HepG2 (cell line): ENCODE results near the gene PRR19. TPM values are rescaled to one million over a fixed set of nuclear protein-coding genes. Genes with fewer than 3 reads are reported as not detected.
A peak's percentile ranks its signal among the peaks of the same experiment; 100 is the strongest.

Experiments
- BRD4 ChIP-seq: sonication (generic); formaldehyde crosslinking; IDR thresholded peaks from 2 replicates; pipeline ENCODE4 v1.4.0; 2020; ENCODE audit warnings: missing genetic modification reagents
- DNMT3B ChIP-seq: conservative IDR thresholded peaks from 2 replicates; pipeline ENCODE4 v1.6.1; 2016; ENCODE audit warnings: missing biosample characterization, control low read depth
- HMG20B ChIP-seq: conservative IDR thresholded peaks from 2 replicates; pipeline ENCODE4 v1.6.1; 2016; ENCODE audit warnings: missing genetic modification reagents, missing compliant biosample characterization
- HNF1A ChIP-seq, 2 experiments: sonication (generic) in 1 of 2; formaldehyde crosslinking in 1 of 2; IDR thresholded peaks; 2 replicates each; pipeline versions ENCODE4 v1.4.0 to v1.6.1; 2016 to 2020; ENCODE audit warnings: borderline replicate concordance in 1 of 2, low read depth in 1 of 2, mild to moderate bottlenecking in 1 of 2, missing genetic modification reagents in 1 of 2
- HNF4A ChIP-seq: sonication (generic); formaldehyde crosslinking; IDR thresholded peaks from 2 replicates; pipeline ENCODE4 v1.4.0; 2020; ENCODE audit warnings: missing genetic modification reagents
- JDP2 ChIP-seq: sonication (generic); formaldehyde crosslinking; IDR thresholded peaks from 2 replicates; pipeline ENCODE4 v1.8.1; 2022; ENCODE audit warnings: missing genetic modification reagents, borderline replicate concordance
- MYC ChIP-seq: sonication (generic); formaldehyde crosslinking; IDR thresholded peaks from 2 replicates; pipeline ENCODE4 v1.9.0; 2021; ENCODE audit warnings: missing genetic modification reagents, borderline replicate concordance
- NAIF1 ChIP-seq: sonication (generic); formaldehyde crosslinking; IDR thresholded peaks from 2 replicates; pipeline ENCODE4 v1.5.0; 2020; ENCODE audit warnings: mild to moderate bottlenecking, missing genetic modification reagents, borderline replicate concordance
- NFKBIZ ChIP-seq: IDR thresholded peaks from 2 replicates; pipeline ENCODE4 v1.6.1; 2018; ENCODE audit warnings: missing genetic modification reagents, missing compliant biosample characterization
- PRDM15 ChIP-seq: sonication (generic); formaldehyde crosslinking; IDR thresholded peaks from 2 replicates; pipeline ENCODE4 v1.4.0; 2020; ENCODE audit warnings: missing genetic modification reagents
- PTBP1 ChIP-seq: fragments of 200-400 bp; formaldehyde crosslinking; IDR thresholded peaks from 2 replicates; pipeline ENCODE4 v1.6.1; 2018; ENCODE audit warnings: low read length, low read depth; ENCODE audit not compliant: poor library complexity, severe bottlenecking
- SALL2 ChIP-seq: sonication (generic); formaldehyde crosslinking; IDR thresholded peaks from 2 replicates; pipeline ENCODE4 v1.8.1; 2023; ENCODE audit warnings: mild to moderate bottlenecking, missing genetic modification reagents, inconsistent platforms
- SCMH1 ChIP-seq: sonication (generic); formaldehyde crosslinking; IDR thresholded peaks from 2 replicates; pipeline ENCODE4 v1.9.0; 2021; ENCODE audit warnings: missing genetic modification reagents, mild to moderate bottlenecking, borderline replicate concordance
- STAG1 ChIP-seq: sonication (generic); formaldehyde crosslinking; IDR thresholded peaks from 2 replicates; pipeline ENCODE4 v1.4.0; 2020; ENCODE audit warnings: missing genetic modification reagents
- ZNF260 ChIP-seq: sonication (generic); formaldehyde crosslinking; IDR thresholded peaks from 2 replicates; pipeline ENCODE4 v1.4.0; 2020; ENCODE audit warnings: missing genetic modification reagents, low read depth, mild to moderate bottlenecking, borderline replicate concordance
- ZNF572 ChIP-seq: sonication (generic); formaldehyde crosslinking; IDR thresholded peaks from 2 replicates; pipeline ENCODE4 v1.5.1; 2020; ENCODE audit warnings: mild to moderate bottlenecking, missing genetic modification reagents
- ZUFSP ChIP-seq: sonication (generic); formaldehyde crosslinking; IDR thresholded peaks from 2 replicates; pipeline ENCODE4 v1.9.0; 2021; ENCODE audit warnings: missing genetic modification reagents, mild to moderate bottlenecking, borderline replicate concordance
- polyA plus RNA-seq, 8 experiments: library from polyadenylated mRNA; depleted of rRNA in 3 of 8; stranded (reverse) in 7 of 8; unstranded in 1 of 8; fragments of >200 nt; fragmentation: Illumina TruSeq in 4 of 8; extraction: Trizol in 4 of 8; gene quantifications; 2 replicates each; pipeline versions ENCODE4 v1.2.1 to v1.2.3, GENCODE V29; 2011 to 2016; ENCODE audit warnings: low read depth in 4 of 8, missing spikeins in 1 of 8, mixed read lengths in 1 of 8; ENCODE audit not compliant: insufficient read depth in 1 of 8
- total RNA-seq, 5 experiments: library from RNA; depleted of rRNA; stranded (reverse); fragments of >200 nt; fragmentation: Illumina TruSeq; extraction: Trizol; gene quantifications; 2 replicates each; pipeline ENCODE4 v1.2.3, GENCODE V29; 2016; ENCODE audit warnings: low read depth in 1 of 5
- TF ChIP-seq, protein P1 (sequence below): IDR thresholded peaks from 2 replicates; pipeline ENCODE4 v1.6.1; 2012; ENCODE audit warnings: inconsistent platforms
- TF ChIP-seq, protein P2 (sequence below): sonication (generic); formaldehyde crosslinking; IDR thresholded peaks from 2 replicates; pipeline ENCODE4 v1.5.1; 2020; ENCODE audit warnings: missing genetic modification reagents, mild to moderate bottlenecking, borderline replicate concordance

The PRR19 gene
- total and polyA plus RNA-seq, 2 of the 13 experiments (the other 11 are each of a cell fraction or from before 2014, with no cell fraction given), result 0.21 to 0.33 TPM

GRCh38 chr19:42281146-42281826 lies 20.6 kb upstream of the PRR19 start (continued):
- TF ChIP-seq HNF1A (IDR thresholded peaks at IDR 0.05; ENCODE audit: low read depth), result peak; percentile 44; the same call in 1 of the 2 replicates
- TF ChIP-seq HNF1A (CRISPR knock-in tag; IDR thresholded peaks at IDR 0.05; ENCODE audit: borderline replicate concordance), result no peak; the same call in 1 of the 2 replicates
- no peak for TF ChIP-seq PRDM15 (CRISPR knock-in tag)
- TF ChIP-seq, protein P1, sequence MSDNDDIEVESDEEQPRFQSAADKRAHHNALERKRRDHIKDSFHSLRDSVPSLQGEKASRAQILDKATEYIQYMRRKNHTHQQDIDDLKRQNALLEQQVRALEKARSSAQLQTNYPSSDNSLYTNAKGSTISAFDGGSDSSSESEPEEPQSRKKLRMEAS, result no peak
- TF ChIP-seq NAIF1, result no peak
- no peak for TF ChIP-seq NFKBIZ
- TF ChIP-seq STAG1 (CRISPR knock-in tag), result no peak
- TF ChIP-seq, protein P2, sequence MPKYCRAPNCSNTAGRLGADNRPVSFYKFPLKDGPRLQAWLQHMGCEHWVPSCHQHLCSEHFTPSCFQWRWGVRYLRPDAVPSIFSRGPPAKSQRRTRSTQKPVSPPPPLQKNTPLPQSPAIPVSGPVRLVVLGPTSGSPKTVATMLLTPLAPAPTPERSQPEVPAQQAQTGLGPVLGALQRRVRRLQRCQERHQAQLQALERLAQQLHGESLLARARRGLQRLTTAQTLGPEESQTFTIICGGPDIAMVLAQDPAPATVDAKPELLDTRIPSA (CRISPR knock-in tag), result no peak
- TF ChIP-seq SALL2 (CRISPR knock-in tag), result no peak
- peak; percentile 31; the same call in 1 of the 2 replicates for TF ChIP-seq HNF4A (CRISPR knock-in tag)
- TF ChIP-seq ZNF572 (CRISPR knock-in tag), result no peak
- no peak; the same call in 1 of the 2 replicates for TF ChIP-seq MYC (CRISPR knock-in tag)
- TF ChIP-seq DNMT3B (CRISPR knock-in tag), result no peak
- TF ChIP-seq BRD4 (CRISPR knock-in tag), result no peak
- TF ChIP-seq ZUFSP, result no peak
- no peak for TF ChIP-seq JDP2 (CRISPR knock-in tag)
- no peak for TF ChIP-seq HMG20B (CRISPR knock-in tag)
- TF ChIP-seq ZNF260, result no peak
- no peak for TF ChIP-seq SCMH1 (CRISPR knock-in tag)
- TF ChIP-seq PTBP1, result no peak
